ENCODE results near the gene DLG5.
A peak's percentile ranks its signal among the peaks of the same experiment; 100 is the strongest.

DLG5 gene

DNA sequence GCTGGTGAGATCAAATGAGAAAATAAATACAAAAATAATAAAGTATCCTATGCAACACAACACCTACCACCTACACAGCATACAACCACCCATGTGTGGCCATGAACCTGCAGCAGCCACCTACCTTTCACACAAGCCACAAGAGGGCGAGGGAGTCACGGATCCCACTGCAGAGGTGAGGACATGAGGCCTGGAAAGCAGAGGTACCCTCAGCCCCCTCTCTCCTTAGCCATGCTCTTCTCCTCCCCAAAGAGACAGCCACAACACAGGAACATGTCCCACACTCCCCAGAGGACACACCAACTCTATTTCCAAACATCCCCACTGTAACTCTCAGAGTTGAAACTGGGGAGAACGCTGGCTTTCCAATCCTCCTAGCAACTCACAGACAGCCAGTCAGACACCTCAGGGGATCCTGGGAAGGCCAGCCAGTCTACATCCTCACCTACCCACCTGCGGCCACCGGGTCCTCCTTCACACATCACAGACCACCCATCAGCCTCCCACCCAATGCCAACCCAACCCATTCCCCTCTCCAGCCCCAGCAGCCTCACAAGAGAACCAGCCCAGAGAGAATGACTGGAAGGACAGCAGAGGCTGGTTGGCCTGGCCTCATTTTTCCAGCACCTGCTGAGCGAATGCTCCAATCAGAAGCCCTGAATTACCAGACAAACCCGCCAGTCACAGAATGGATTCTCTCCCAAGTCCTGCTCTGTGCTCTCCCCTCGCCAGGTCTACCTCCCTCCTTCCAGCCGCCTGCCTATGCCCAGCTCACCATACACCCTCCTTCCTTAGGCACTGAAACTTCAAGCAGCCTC is 18.4 kb downstream of the DLG5 start:
- Histone ChIP-seq H3K4me3 (ENCODE audit: low read depth, low read length) (no peak overlapping the region), H3K4me1 (peaks cover 7% of the 10 kb centered on the region; the same call in 1 of the 2 replicates), H3K27me3 (no peaks in the 10 kb centered on the region), H3K36me3 (no peaks in the 10 kb centered on the region), H3K9me3 (no peaks in the 10 kb centered on the region)
- no peak for DNase-seq
- TF ChIP-seq, protein P1, sequence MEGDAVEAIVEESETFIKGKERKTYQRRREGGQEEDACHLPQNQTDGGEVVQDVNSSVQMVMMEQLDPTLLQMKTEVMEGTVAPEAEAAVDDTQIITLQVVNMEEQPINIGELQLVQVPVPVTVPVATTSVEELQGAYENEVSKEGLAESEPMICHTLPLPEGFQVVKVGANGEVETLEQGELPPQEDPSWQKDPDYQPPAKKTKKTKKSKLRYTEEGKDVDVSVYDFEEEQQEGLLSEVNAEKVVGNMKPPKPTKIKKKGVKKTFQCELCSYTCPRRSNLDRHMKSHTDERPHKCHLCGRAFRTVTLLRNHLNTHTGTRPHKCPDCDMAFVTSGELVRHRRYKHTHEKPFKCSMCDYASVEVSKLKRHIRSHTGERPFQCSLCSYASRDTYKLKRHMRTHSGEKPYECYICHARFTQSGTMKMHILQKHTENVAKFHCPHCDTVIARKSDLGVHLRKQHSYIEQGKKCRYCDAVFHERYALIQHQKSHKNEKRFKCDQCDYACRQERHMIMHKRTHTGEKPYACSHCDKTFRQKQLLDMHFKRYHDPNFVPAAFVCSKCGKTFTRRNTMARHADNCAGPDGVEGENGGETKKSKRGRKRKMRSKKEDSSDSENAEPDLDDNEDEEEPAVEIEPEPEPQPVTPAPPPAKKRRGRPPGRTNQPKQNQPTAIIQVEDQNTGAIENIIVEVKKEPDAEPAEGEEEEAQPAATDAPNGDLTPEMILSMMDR (IDR thresholded peaks at IDR 0.05; ENCODE audit: low read depth, low read length): peak; percentile 30

DNA sequence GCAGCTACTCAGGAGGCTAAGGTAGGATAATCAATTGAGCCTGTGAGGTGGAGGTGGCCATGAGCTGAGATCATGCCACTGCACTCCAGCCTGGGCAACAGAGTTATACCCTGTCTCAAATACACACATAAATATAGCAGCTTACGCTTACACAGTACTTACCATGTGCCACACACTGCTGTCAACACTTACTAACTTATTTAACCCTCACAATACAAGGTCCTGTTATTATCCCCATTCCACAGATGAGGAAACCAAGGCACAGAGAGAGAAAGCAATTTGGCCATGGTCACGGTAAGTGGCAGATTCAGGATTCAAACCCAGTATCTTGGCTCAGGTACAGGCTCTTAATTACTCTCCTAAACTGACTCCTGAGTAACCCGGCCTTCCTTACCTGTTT is 19.1 kb downstream of the DLG5 start:
- no peak for DNase-seq
- Histone ChIP-seq H3K36me3 (no peaks in the 10 kb centered on the region), H3K4me1 (peaks cover 7% of the 10 kb centered on the region; the same call in 1 of the 2 replicates), H3K9me3 (no peaks in the 10 kb centered on the region), H3K27me3 (no peaks in the 10 kb centered on the region), H3K4me3 (ENCODE audit: low read depth, low read length) (no peak overlapping the region)
- TF ChIP-seq, protein P1 (IDR thresholded peaks at IDR 0.05; ENCODE audit: low read depth, low read length): no peak

DNA sequence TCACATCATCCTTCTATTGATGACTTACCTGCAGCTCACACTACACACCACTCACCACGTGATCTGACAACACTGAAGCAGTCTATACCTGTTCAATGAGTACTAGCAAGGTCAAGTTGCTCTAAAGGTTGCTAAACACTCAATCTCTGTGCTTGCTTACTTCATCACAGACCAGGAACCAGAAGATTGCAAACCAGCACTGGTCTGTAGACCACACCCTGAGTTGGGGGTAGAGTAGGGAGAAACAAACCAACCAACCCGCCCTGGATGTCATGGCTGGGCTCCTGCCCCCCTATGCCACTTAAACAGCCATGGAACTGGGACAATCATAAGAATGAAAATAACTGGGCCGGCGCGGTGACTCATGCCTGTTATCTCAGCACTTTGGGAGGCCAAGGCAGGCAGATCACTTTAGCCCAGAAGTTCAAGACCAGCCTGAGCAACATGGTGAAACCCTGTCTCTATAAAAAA is 19.6 kb downstream of the DLG5 start:
- no peak overlapping the region for H3K4me3 ChIP-seq (ENCODE audit: low read depth, low read length)
- DNase-seq: no peak
- no peaks in the 10 kb centered on the region for H3K9me3 ChIP-seq
- TF ChIP-seq, protein P1 (IDR thresholded peaks at IDR 0.05; ENCODE audit: low read depth, low read length): no peak
- H3K4me1 ChIP-seq: peaks cover 7% of the 10 kb centered on the region; the same call in 1 of the 2 replicates
- no peaks in the 10 kb centered on the region for H3K27me3 ChIP-seq
- no peaks in the 10 kb centered on the region for H3K36me3 ChIP-seq

DNA sequence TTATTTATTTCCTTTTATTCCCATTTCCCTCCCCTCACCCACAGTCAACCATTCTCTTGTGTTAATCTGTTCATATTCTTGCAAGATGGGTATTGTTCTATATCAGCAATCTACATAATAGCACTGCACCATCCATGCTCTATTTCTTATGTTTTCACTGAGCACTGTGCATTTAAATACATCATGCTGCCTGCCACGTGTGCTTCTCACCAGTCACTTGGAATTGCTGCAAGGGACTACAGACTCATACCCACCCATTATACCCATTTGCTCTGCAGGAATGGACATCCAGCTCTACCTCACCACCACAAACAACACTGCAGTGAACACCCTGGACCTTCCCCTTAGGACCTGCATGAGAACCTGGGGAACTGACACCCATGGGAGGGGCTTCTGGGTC is 20.8 kb downstream of the DLG5 start:
- Histone ChIP-seq H3K27me3 (no peaks in the 10 kb centered on the region), H3K36me3 (no peaks in the 10 kb centered on the region), H3K9me3 (no peaks in the 10 kb centered on the region), H3K4me1 (peaks cover 7% of the 10 kb centered on the region; the same call in 1 of the 2 replicates), H3K4me3 (ENCODE audit: low read depth, low read length) (no peak overlapping the region)
- TF ChIP-seq, protein P1 (IDR thresholded peaks at IDR 0.05; ENCODE audit: low read depth, low read length): no peak
- DNase-seq: no peak

DNA sequence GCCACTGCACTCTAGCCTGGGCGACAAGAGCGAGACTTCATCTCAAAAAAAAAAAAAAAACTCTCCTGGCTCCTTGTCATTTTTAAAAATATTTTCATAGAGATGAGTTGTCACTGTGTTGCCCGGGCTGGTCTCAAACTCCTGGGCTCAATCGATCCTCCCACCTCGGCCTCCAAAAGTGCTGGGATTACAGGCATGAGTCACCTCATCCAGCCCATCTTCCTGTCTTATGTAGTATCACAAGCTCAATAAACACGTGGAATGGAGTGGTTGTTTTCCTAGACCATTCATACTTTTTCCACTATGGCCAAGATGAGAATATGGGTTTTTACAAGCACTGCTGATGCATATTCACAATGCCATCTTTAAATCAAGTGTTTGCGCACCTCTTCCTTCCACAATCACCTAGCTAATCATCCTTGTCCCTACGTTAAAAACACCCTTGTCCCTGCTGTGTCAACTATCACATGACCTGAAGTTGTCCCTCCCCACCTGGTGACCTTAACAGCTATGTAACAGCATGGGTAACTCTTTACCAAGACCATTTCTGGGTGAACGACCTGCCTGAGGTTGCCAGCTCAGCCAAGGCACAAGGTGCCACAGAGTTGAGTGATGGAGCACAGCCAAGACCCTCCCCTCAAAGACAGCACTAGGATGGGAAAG is 21.3 kb downstream of the DLG5 start:
- Histone ChIP-seq H3K27me3 (no peaks in the 10 kb centered on the region), H3K4me3 (ENCODE audit: low read depth, low read length) (no peak overlapping the region), H3K36me3 (no peaks in the 10 kb centered on the region), H3K9me3 (no peaks in the 10 kb centered on the region), H3K4me1 (peaks cover 7% of the 10 kb centered on the region; the same call in 1 of the 2 replicates)
- no peak for DNase-seq
- TF ChIP-seq, protein P1 (IDR thresholded peaks at IDR 0.05; ENCODE audit: low read depth, low read length): no peak
